ENCODE data around the gene CIB2.
A peak's percentile ranks its signal among the peaks of the same experiment; 100 is the strongest.

The CIB2 gene

DNA sequence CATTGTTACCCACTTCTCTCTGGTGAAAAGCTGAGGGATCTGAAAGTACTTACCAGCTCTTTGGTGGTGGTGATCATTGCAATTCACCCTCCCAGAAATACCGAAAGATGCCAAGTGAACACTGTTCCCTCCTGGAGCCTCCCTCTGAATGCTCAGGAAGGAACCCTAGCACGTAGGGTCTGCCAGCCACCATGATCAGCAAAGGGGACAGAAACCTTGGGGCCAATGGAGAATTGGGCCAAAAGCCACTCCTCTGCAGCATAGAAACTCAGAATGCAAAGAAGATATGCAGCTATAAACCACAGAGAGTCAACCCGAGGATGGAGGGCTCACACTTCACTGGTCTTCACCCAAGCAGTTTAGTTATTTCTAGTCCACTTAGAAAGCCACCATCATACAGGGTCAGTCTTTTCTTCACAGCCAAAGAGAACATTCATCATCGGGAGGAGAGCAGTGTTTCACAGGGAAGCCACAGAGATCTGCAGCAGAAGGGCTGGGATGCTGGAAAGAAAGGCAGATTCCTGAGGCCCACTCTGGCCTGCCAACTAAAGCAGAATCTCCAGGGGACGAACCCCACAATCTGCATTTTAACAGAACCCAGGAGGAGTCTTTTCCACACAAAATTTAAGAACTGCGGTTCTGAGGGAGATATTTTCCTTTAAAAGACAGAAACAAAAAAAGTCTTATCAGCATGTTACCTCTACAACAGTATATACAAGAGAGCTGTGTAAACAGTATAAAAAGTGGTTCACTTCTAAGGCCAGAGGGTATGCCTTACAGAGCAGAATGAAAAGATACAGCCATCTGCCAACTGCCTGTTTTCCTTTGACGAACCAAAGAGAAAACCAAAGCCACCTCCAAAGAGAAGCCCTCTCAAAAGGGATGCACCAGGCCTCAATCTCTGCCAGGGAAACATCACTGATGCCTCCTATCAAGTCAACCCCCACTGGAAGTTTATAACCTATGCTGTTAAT is 65.0 kb downstream of the CIB2 start:
- DNase-seq (ENCODE audit: low spot score), result no peak

DNA sequence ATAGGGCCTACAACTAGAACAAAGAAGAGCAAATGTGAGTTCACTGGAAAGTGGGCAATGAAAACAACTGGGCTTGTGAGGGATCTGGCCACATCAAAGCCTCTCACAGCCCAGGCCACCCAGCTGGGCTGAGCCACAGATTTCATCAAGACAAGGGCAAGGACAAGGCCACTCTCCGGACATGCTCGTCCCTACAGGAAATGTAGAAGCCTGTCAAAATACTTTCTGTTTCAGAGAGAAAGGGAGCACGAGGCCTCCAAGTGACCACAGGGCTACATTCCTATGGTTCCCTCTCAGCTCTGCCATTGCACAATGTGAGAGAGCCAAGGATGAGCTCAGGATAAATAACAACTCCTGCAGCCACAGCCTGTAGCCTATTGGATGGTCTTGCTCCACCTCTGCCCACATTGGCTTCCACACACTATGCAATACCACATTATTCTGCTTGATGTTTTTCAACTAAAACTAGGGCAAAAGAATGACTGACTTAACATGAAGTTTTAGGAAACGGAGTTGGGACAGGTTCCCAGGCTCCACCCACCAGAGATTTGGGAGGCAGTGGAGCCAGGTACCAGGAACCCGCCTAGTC is 65.9 kb downstream of the CIB2 start:
- no peak for DNase-seq (ENCODE audit: low spot score)

DNA sequence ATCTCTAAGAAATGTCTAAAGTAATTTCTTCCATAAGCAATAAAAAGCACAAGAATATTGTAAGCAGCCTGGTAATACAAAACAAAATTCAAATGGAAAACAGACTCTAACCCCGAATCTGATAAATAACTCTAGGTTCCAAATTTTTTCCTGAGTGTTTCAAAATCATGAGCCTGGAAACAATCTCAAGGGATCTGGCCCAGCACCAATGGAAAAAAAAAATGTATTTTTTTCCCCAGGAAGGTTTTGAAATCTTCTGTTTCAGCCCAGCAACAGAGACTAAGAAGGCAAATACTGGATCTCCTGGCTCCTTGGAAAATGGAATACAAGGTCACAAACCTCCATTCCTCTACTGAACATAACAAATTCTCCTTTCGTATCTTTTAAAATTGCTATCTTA is 66.7 kb downstream of the CIB2 start:
- DNase-seq (ENCODE audit: low spot score), result no peak

DNA sequence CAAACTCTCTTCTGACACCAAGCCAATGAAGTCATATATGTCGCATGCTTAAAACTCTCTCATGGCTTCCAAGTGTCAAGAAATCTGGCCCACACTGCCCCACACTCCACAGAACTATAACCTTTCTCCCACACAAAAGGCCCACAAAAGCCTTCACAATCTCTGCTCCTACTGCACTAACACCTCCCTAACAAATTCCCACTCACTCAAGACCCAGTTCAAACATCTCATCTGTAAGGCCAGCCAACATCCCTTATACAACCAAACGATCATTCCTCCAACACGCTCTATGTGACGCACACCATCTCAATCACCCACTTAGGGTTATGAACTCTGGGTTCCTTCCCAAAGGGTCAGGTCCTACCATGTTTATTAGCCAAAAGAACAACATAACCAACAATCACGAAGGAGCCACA is 67.3 kb downstream of the CIB2 start:
- DNase-seq (ENCODE audit: low spot score), result no peak

DNA sequence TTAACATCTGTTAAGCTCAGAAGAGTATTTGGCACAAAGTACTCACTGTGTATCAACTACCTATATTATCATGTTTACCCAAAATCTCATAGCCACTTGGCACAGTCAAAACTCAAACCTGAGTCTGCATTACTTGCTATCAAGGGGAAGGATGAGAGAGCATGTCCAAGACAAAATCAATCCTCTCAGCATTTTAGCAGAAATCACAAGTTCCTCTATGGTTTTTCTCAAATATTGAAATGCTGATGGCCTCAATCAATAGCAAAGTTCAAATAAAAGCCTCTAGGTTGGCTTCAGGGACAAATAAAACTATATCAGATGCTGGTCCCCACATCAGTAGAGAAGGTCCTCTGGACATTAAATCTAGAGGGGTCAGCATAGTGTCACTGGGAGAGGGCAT is 68.0 kb downstream of the CIB2 start:
- no peak for DNase-seq (ENCODE audit: low spot score)

DNA sequence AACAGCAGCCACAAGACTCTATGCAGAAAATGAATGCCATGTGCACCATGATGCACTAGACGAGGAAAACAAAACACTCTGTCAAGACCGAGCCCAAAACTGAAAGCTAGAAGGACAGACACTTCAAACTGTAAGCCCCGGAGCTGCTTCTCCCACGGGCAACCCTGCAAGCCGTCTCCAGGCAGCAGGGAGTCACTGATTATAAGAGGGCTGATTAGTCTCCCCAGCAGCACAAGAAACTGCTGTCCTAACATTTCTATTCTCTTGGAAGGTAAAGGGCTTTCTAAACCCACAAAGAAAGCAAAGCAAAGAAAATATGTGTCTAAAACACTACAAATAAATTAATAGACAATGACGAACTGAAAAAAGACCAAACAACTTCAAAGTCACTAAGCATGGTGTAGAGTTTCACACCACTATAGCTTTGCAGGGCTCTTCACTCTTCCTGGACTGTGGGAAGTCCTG is 69.2 kb downstream of the CIB2 start:
- DNase-seq (ENCODE audit: low spot score), result peak; percentile 59

DNA sequence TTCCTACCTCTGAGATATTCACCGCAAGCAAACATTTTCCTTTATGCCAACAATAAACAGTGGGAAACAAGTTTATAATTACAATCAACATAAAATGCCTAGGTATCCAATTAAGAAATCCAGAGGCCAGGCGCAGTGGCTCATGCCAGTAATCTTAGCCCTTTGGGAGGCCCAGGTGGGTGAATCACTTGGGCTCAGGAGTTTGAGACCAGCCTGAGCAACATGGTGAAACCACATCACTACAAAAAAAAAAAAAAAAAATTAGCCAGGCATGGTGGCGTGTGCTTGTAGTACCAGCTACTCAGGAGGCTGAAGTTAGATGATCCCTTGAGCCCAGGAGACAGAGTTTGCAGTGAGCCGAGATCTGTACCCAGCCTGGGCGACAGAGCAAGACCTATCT is 71.0 kb downstream of the CIB2 start:
- no peak for DNase-seq (ENCODE audit: low spot score)

DNA sequence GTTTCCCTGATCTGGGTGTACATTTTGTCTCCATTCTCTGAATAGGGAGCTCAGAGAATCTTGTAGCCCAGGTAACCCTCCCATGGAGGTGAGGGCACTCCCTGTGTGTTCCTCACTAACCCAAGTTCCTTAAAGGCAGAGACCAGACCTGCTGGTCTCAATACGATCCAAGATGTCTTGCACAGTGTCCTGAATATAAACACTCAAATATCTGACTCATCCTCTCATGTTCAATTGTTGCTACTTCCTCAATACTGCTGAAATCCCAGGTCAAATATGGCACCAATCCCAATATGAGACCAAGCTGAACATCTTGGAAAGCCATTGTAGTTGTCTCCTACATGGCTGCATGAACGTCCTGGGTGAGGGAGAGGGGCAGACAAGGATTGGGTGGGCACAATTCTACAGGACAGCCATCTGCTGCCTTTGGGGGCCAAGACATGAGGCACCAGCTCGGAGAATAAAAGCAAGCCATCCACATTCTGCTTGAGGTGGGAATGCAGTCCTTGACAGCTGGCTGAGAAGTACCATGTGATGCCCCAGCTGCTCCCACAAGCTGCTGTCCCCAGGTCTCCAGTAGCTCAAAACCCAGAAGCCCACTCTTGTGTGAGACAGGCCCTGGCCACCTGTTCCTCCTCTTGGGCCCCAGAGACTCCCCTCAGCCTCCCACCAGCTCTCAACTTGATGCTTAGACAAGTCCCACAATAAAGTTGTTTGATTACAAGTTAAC is 72.0 kb downstream of the CIB2 start:
- DNase-seq (ENCODE audit: low spot score), result no peak

DNA sequence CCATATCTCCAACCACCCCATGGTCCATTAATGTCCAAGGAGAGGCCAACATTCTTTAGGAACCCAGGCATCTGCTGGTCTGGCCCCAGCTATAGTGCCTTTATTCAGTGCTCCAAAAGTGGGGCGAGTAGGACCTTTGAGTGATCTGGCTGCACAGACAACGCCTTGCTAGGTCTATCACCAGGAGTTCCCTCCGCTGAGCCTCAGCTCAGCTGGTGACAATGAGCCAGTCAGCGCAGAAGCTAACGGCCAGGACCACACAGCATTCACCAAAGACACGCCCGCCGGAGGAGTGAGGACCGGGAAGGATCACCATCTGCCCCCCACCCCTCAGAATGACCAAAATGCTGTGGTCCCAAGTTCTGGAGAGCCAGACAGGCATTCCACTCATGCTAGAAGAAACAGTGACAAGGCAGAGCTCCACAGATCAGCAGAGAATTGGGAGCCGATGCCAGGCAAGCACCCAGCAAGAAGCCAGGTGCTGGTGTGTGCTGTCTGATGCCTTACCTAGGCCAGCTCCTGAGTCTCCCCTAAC is 72.8 kb downstream of the CIB2 start:
- no peak for DNase-seq (ENCODE audit: low spot score)

DNA sequence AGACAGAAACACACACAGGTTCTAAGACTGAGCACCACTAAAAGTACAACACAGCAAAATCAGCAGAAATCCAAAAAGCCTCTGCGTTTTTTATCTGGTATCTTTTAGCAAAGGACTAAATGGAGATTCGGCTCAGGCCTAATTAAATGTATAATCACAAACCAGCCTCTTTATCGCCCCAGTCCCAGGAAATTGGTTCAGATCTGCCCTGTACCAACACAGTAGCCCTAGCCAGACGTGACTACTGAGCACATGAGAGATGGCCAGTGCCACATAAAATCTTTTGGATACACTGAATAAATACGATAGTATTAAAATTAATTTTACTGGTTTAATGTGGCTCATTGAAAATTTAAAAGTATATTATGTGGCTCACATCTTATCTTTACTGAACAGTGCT is 73.4 kb downstream of the CIB2 start:
- no peak for DNase-seq (ENCODE audit: low spot score)

DNA sequence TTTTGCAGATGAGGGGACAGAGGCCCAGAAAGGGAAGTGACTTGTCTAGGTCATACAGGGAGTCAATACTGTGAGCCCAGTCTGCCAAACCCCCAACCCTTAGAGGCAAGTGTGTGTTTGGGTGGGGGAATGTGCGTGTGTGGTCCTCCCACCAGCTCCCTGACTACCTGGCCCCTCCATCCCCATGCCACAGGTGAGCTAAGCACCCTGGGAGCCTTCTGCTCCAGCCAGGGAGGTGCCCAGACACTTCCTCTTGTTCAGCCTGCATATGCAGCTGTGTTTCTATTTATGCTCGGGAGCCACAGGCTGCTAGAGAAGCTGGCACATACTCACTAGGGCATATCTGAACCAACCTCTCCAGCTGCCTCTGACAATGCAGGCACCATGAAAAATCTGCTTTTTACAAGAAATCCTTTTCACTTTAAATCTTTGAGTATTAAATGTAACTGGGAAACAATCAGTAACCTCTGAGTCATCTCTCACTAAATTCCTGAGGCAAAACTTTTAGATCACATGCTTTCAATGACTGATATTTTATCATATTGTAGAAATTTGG is 74.5 kb downstream of the CIB2 start:
- DNase-seq (ENCODE audit: low spot score), result peak; percentile 79

DNA sequence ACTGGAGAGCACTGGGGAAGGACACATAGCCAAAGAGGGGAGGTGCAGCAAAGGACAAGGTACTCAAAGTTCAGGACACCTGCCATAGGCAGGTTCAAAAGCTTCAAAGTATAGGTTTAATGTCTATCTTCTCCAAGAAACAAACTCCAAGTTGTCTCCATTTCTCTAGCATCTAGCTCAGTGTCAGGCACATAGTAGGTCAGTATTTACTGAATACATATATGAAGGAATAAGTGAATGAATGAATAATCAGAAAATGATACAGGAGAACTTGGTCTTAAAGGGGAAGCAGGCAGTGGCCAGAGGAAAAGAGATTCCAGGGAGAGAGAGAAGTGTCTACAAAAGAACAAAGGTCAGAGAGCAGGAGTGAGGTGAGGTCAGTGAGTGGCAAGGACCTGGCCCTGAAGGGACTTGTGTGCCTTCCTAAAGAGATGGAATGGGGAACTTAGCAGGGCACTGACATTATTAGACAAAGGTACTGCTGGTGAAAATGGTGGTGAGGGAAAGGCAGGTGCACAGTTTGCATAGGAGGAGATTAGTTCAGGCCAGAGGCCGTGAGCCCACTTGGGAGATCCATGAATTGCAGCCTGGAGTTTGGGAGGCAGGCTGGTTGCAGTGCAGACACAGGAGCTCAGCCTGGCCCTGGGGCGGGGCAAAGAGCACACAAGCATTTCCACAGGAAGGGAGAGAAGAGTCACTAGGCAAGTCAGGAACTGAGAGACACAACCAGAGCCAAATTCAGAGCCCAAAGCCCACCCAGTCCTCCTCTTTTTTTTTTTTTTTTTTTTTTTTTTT is 75.1 kb downstream of the CIB2 start:
- DNase-seq (ENCODE audit: low spot score), result no peak

DNA sequence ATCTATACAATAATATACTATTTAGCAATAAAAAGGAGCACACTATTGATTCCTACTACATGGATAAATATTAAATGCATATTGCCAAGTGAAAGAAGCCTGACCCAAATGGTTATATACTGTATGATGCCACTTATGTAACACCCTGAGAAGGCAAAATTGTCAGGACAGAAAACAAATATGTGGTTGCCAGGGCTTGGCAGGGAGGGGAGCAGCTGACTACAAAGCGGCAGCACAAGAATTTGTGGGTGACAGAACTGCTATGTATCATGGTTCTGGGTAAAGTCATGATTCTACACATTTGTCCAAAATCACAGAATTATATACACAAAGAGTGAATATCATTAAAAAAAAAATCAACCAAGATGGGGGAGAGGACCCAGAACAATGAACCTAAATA is 76.3 kb downstream of the CIB2 start:
- DNase-seq (ENCODE audit: low spot score), result peak; percentile 81
